KMS-11 (cell line): ENCODE results near the gene MTMR6.

Experiments used
- H2AFZ ChIP-seq: fragments of 200-600 bp; sonication (generic); 2 replicates; pipeline ENCODE4 v1.6.1; 2016; ENCODE audit warnings: antibody characterized with exemption, mixed run types, low read depth
- H3K27ac ChIP-seq: fragments of 200-600 bp; sonication (generic); 2 replicates; pipeline ENCODE4 v1.6.1; 2016; ENCODE audit warnings: mild to moderate bottlenecking, mixed run types
- H3K27me3 ChIP-seq: fragments of 200-600 bp; sonication (generic); 2 replicates; pipeline ENCODE4 v1.6.1; 2017; ENCODE audit warnings: mild to moderate bottlenecking, low read depth, mixed run types, moderate library complexity; ENCODE audit not compliant: insufficient read depth
- H3K36me3 ChIP-seq: fragments of 200-600 bp; sonication (generic); 2 replicates; pipeline ENCODE4 v1.6.1; 2017; ENCODE audit warnings: mild to moderate bottlenecking, mixed run types; ENCODE audit not compliant: insufficient read depth
- H3K4me1 ChIP-seq: fragments of 200-600 bp; sonication (generic); 2 replicates; pipeline ENCODE4 v1.6.1; 2016; ENCODE audit warnings: mild to moderate bottlenecking, low read depth, mixed run types; ENCODE audit not compliant: poor library complexity, severe bottlenecking
- H3K4me2 ChIP-seq: fragments of 200-600 bp; sonication (generic); 2 replicates; pipeline ENCODE4 v1.7.0; 2016; ENCODE audit warnings: mild to moderate bottlenecking, mixed run types
- H3K4me3 ChIP-seq: fragments of 200-600 bp; sonication (generic); IDR thresholded peaks from 2 replicates; pipeline ENCODE4 v1.6.1; 2017; ENCODE audit warnings: low read depth, low read length, mixed read lengths; ENCODE audit not compliant: insufficient read depth
- H3K79me2 ChIP-seq: fragments of 200-600 bp; sonication (generic); 2 replicates; pipeline ENCODE4 v1.6.1; 2016; ENCODE audit warnings: low read depth, mixed run types; ENCODE audit not compliant: insufficient read depth
- H3K9ac ChIP-seq: fragments of 200-600 bp; sonication (generic); 2 replicates; pipeline ENCODE4 v1.6.1; 2016; ENCODE audit warnings: mild to moderate bottlenecking, mixed run types
- H4K20me1 ChIP-seq: fragments of 200-600 bp; sonication (generic); 2 replicates; pipeline ENCODE4 v1.6.1; 2016; ENCODE audit warnings: mild to moderate bottlenecking, mixed run types; ENCODE audit not compliant: insufficient read depth
- TF ChIP-seq, protein P1 (sequence below): fragments of 200-600 bp; sonication (generic); conservative IDR thresholded peaks from 2 replicates; pipeline ENCODE4 v1.6.1; 2017; ENCODE audit warnings: low read depth, mild to moderate bottlenecking, antibody characterized with exemption, low read length, moderate library complexity, mixed read lengths

Gene MTMR6

DNA sequence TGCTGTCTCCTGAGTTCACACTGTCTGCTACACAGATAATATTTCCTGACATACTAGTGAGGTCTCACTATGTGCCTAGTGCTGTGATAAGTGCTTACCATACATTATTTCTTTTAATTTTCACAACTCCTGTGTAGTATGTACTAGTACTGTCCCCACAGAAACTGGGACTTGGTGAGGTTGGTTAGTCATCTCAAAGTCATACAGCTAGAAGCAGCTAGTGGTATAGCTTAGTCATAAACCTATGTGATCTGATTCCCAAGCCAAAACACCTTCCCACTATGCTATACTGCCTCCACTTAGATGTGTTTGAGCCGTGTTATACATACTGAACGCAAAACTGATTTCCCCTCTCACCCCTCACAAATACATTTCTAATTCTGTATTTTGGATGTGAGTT lies 10.5 kb downstream of the MTMR6 start:
- Histone ChIP-seq H3K79me2 (peaks cover 20% of the 10 kb centered on the region; the same call in 1 of the 2 replicates), H3K9ac (no peak overlapping the region), H3K36me3 (no peaks in the 10 kb centered on the region), H4K20me1 (no peaks in the 10 kb centered on the region), H3K4me3 (no peak overlapping the region), H3K27ac (no peak overlapping the region), H3K4me2 (no peak overlapping the region), H2AFZ (no peak overlapping the region), H3K27me3 (no peaks in the 10 kb centered on the region), H3K4me1 (peaks cover 11% of the 10 kb centered on the region)
- TF ChIP-seq, protein P1, sequence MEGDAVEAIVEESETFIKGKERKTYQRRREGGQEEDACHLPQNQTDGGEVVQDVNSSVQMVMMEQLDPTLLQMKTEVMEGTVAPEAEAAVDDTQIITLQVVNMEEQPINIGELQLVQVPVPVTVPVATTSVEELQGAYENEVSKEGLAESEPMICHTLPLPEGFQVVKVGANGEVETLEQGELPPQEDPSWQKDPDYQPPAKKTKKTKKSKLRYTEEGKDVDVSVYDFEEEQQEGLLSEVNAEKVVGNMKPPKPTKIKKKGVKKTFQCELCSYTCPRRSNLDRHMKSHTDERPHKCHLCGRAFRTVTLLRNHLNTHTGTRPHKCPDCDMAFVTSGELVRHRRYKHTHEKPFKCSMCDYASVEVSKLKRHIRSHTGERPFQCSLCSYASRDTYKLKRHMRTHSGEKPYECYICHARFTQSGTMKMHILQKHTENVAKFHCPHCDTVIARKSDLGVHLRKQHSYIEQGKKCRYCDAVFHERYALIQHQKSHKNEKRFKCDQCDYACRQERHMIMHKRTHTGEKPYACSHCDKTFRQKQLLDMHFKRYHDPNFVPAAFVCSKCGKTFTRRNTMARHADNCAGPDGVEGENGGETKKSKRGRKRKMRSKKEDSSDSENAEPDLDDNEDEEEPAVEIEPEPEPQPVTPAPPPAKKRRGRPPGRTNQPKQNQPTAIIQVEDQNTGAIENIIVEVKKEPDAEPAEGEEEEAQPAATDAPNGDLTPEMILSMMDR = no peak

DNA sequence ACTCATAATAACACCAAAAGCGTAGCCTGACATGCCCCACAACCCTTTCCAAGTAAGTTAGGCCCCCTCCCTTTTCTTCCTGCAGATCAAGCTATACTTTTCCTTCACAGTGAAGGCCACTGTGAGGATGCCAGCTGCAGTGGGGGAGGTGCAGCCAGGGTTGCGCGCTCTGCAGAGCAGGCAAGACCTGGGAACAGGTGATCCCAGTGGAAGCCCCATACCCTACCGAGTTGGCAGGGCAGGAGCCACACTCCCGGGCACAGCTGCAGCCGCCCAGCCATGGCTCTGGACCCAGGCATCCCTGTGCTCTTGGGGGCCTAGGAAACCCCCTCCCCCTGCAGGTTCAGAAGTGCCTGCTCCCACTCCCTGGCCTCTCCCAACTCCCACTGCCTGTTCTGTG lies 18.7 kb downstream of the MTMR6 start:
- Histone ChIP-seq H2AFZ (no peak overlapping the region), H3K36me3 (no peaks in the 10 kb centered on the region), H3K27me3 (no peaks in the 10 kb centered on the region), H3K27ac (no peak overlapping the region), H3K9ac (no peak overlapping the region), H3K4me1 (no peaks in the 10 kb centered on the region), H3K4me2 (no peak overlapping the region), H3K4me3 (no peak overlapping the region), H3K79me2 (no peaks in the 10 kb centered on the region), H4K20me1 (no peaks in the 10 kb centered on the region)
- TF ChIP-seq, protein P1 = no peak

GRCh38 chr13:25267715-25268114 lies 19.6 kb downstream of the MTMR6 start:
- Histone ChIP-seq H3K79me2 (no peaks in the 10 kb centered on the region), H3K27ac (no peak overlapping the region), H2AFZ (no peak overlapping the region), H3K4me1 (no peaks in the 10 kb centered on the region), H3K4me3 (no peak overlapping the region), H3K36me3 (no peaks in the 10 kb centered on the region), H4K20me1 (no peaks in the 10 kb centered on the region), H3K27me3 (no peaks in the 10 kb centered on the region), H3K4me2 (no peak overlapping the region), H3K9ac (no peak overlapping the region)
- TF ChIP-seq, protein P1 = 0 out of 2 replicates have a peak, but pooled peaks have one; percentile 27

DNA sequence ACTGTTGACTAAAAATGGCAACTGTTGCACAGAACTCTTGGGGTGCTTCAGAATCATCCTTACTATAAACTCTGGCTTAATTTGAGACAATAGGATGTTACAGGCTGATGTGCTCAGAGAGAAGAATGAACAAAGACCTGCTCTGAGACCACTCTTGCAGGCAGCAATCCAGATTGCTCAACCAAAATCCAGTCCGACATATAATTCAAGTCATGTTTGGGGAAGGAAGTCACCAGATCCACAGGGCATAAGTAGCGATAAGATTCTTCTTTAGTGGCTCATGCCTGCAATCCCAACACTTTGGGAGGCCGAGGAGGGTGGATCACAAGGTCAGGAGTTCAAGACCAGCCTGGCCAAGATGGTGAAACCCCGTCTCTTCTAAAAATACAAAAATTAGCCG lies 20.6 kb downstream of the MTMR6 start:
- Histone ChIP-seq H3K9ac (no peak overlapping the region), H3K36me3 (no peaks in the 10 kb centered on the region)

More for the DNA sequence above, 20.6 kb downstream of the MTMR6 start:
- TF ChIP-seq, protein P1 = no peak
- H3K4me1 ChIP-seq = no peaks in the 10 kb centered on the region
- H3K27me3 ChIP-seq = no peaks in the 10 kb centered on the region
- H3K27ac ChIP-seq = no peak overlapping the region
- H3K4me2 ChIP-seq = no peak overlapping the region
- no peak overlapping the region for H2AFZ ChIP-seq
- no peaks in the 10 kb centered on the region for H4K20me1 ChIP-seq
- H3K79me2 ChIP-seq = no peaks in the 10 kb centered on the region
- no peak overlapping the region for H3K4me3 ChIP-seq
